Gastrocnemius medialis (tissue), 4 donors: ENCODE measurements around the gene SSTR3. TPM values are rescaled to one million over a fixed set of nuclear protein-coding genes. Genes with fewer than 3 reads are reported as not detected.
"Not testable (repeated sequence)": the region's sequence is repeated elsewhere in the genome, so short reads cannot be mapped to it uniquely, and the experiment has no call there.

Experiments used
- ATAC-seq, 2 donors: fragments of 150-250 bp; one replicate each; pipeline ENCODE4 v1.9.1; 2016
- DNase-seq, 2 donors: peaks; one replicate each; pipeline ENCODE4 v3.0.0-alpha.2; 2019
- H3K27ac ChIP-seq, 4 donors: fragments of 200-600 bp; sonication (generic); 1 replicate in 1 of 4; 2 replicates in 3 of 4; pipeline ENCODE4 v1.5.1; 2016 to 2018; ENCODE audit warnings: mild to moderate bottlenecking in 2 of 4, moderate library complexity in 1 of 4
- H3K27me3 ChIP-seq, 3 donors: fragments of 200-600 bp; sonication (generic) in 2 of 3; 1 replicate in 1 of 3; 2 replicates in 2 of 3; pipeline versions ENCODE4 v1.5.1 to v1.6.0; 2016 to 2019; ENCODE audit warnings: mild to moderate bottlenecking in 1 of 3, moderate library complexity in 1 of 3
- H3K36me3 ChIP-seq, 2 donors: fragments of 200-600 bp; sonication (generic) in 1 of 2; one replicate each; pipeline ENCODE4 v1.5.1; 2017 to 2018
- H3K4me1 ChIP-seq, 2 donors: fragments of 200-600 bp; sonication (generic) in 1 of 2; one replicate each; pipeline ENCODE4 v1.5.1; 2016 to 2017; ENCODE audit warnings: mild to moderate bottlenecking in 2 of 2
- H3K4me3 ChIP-seq, 4 donors: fragments of 200-600 bp; sonication (generic) in 3 of 4; 1 replicate in 1 of 4; 2 replicates in 3 of 4; pipeline ENCODE4 v1.5.1; 2016 to 2019; ENCODE audit warnings: mild to moderate bottlenecking in 2 of 4
- H3K9me3 ChIP-seq, 3 donors: fragments of 200-600 bp; sonication (generic) in 2 of 3; 1 replicate in 1 of 3; 2 replicates in 2 of 3; pipeline ENCODE4 v1.5.1; 2016 to 2019
- POLR2A ChIP-seq, 2 donors: fragments of 450-650 bp; IDR thresholded peaks; one replicate each; pipeline ENCODE4 v1.6.1; 2017; ENCODE audit warnings: antibody characterized with exemption in 2 of 2, mild to moderate bottlenecking in 2 of 2, moderate library complexity in 2 of 2
- in situ Hi-C, 4 donors: fragments of 200-750 bp; cut with MboI; loops; one replicate each; pipeline versions ENCODE4 v1.15.0 to v1.8.0; 2017; ENCODE audit warnings: low sequenced_read_pairs in 4 of 4
- intact Hi-C: fragments of 100-400 bp; cut with DNase I; formaldehyde crosslinking; loops from one replicate; pipeline ENCODE4 v1.15.1; 2023; ENCODE audit warnings: low total_unique reads
- total RNA-seq, 4 donors: library from RNA; depleted of rRNA; stranded (reverse); fragments of >200 nt; gene quantifications; one replicate each; pipeline versions ENCODE4 v1.1.0 to v1.2.3, GENCODE V29; 2016
- TF ChIP-seq, protein P1 (sequence below), 5 experiments: fragments of 450-650 bp in 3 of 5; fragments of 200-600 bp in 2 of 5; sonication (generic) in 2 of 5; IDR thresholded peaks in 4 of 5; conservative IDR thresholded peaks in 1 of 5; 1 replicate in 4 of 5; 2 replicates in 1 of 5; pipeline ENCODE4 v1.5.1; 2016 to 2019; ENCODE audit warnings: antibody characterized with exemption in 5 of 5, mild to moderate bottlenecking in 3 of 5, moderate library complexity in 3 of 5

SSTR3 gene
- total RNA-seq, 4 donors from 2014 or later: not detected

DNA sequence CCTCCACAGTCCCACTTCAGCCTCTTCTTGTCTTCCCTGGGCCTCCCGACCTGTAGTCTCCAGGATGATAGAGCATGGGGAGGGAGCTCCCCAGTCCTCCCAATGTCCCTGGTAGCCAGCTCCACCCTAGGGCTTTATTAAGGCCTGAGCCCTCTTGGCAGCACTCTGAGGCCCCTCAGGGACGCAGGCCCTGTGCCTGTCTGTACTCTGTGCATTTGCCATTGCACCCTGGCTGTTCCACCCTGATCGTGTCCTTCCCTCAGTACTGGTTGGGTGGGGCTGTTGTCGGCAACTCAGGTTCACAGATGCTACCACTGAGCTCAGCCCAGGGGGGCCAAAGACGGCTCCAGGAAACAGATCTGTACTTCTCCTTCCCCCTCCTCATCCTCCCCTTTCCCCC, 7.2 kb downstream of the SSTR3 start:
- Histone ChIP-seq H3K36me3 (no peaks in the 10 kb centered on the region), H3K27ac (no peak overlapping the region), H3K4me1 (no peaks in the 10 kb centered on the region), H3K4me3 (no peak overlapping the region), H3K9me3 (no peaks in the 10 kb centered on the region), H3K27me3 (no peaks in the 10 kb centered on the region)
- intact Hi-C loops: no loop called here
- in situ Hi-C loops: loop anchor here in 1 of 4 donors (25.0 kb wide), 1 partner anchor 118 kb away; no protein-coding TSS in a partner anchor
- ATAC-seq (no peak), DNase-seq (no peak)
- TF ChIP-seq, protein P1, sequence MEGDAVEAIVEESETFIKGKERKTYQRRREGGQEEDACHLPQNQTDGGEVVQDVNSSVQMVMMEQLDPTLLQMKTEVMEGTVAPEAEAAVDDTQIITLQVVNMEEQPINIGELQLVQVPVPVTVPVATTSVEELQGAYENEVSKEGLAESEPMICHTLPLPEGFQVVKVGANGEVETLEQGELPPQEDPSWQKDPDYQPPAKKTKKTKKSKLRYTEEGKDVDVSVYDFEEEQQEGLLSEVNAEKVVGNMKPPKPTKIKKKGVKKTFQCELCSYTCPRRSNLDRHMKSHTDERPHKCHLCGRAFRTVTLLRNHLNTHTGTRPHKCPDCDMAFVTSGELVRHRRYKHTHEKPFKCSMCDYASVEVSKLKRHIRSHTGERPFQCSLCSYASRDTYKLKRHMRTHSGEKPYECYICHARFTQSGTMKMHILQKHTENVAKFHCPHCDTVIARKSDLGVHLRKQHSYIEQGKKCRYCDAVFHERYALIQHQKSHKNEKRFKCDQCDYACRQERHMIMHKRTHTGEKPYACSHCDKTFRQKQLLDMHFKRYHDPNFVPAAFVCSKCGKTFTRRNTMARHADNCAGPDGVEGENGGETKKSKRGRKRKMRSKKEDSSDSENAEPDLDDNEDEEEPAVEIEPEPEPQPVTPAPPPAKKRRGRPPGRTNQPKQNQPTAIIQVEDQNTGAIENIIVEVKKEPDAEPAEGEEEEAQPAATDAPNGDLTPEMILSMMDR (IDR thresholded peaks at IDR 0.05 in 4 of 5, conservative IDR thresholded peaks at IDR 0.05 in 1 of 5): no peak
- no peak for TF ChIP-seq POLR2A (IDR thresholded peaks at IDR 0.05)

DNA sequence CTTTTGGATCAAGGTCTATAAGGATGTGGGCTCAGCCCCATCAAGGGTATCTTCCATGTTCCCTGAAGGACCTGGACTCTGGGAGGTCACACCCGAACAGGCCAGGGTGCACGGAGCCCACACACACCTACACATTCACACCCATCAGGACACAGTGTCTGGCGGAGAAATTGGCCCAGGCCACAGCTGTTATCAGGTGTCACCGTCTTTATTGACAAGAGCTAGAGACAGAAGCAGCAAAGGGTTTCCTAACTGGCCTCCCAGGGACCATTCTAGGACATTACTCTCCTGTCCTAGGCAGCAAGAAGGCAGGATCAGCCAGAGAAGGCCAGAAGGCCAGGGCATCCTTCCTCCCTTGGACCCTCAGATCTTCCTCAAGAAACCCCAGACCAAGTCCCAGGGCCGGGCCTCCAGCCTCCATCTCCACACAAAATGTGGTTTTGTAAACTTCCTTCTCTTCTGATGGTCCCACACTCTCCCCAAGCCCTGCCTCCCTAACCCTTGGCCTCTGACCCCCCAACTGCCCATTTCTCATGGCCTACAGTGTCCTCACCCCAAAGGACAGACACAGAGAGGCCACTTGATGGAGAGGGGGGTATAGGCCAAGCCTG, 8.1 kb downstream of the SSTR3 start:
- no peak for TF ChIP-seq POLR2A (IDR thresholded peaks at IDR 0.05)
- no peaks in the 10 kb centered on the region for H3K9me3 ChIP-seq
- H3K27me3 ChIP-seq: no peaks in the 10 kb centered on the region
- in situ Hi-C loops: loop anchor here in 2 of 4 donors (5.0 to 25.0 kb wide), 2 partner anchors 42 to 117 kb away; no protein-coding TSS in a partner anchor
- H3K36me3 ChIP-seq: no peaks in the 10 kb centered on the region
- intact Hi-C loops: no loop called here
- no peak overlapping the region for H3K27ac ChIP-seq
- DNase-seq (no peak), ATAC-seq (no peak)
- H3K4me3 ChIP-seq: no peak overlapping the region
- peaks cover 3 to 5% of the 10 kb centered on the region in 2 donors for H3K4me1 ChIP-seq

DNA sequence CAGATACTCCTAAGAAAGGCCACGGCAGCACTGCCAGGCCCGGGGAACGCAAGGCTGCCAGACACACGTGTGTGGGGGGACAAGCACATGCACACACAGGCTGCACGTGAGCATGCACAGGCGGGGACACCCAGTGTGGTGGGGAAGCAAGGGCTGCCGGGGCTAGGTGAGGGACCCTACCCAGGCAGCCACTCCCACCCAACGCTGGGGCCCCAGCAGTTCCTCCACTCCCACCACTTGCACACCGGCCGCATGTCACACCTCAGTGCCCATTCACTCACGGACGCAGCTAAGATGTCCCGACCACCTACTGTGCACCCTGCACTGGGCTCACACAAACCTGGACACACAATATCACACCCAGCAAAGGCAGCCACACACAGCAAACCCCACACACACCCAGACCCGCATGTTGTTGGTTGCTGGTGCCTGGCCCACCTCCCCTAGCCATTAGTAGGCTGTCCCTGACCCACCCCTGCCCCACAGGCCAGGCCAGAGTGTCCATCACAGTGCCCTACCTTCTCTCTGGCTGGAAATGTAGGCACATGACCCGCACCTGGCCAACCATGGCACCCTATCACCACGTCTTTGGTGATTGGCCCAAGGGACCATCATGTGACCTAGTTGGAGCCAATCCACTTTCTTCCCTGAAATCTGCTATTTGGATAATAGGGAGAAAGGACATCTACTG, 8.8 kb downstream of the SSTR3 start:
- DNase-seq (no peak), ATAC-seq (no peak)
- H3K9me3 ChIP-seq: no peaks in the 10 kb centered on the region
- no peak for TF ChIP-seq POLR2A (IDR thresholded peaks at IDR 0.05)
- TF ChIP-seq, protein P1 (IDR thresholded peaks at IDR 0.05 in 4 of 5, conservative IDR thresholded peaks at IDR 0.05 in 1 of 5): no peak
- no peaks in the 10 kb centered on the region for H3K36me3 ChIP-seq
- in situ Hi-C loops (loop anchor here in 2 of 4 donors (5.0 to 25.0 kb wide), 2 partner anchors 41 to 116 kb away; no protein-coding TSS in a partner anchor), intact Hi-C loops (no loop called here)
- no peak overlapping the region for H3K27ac ChIP-seq
- H3K4me1 ChIP-seq: peaks cover 3 to 5% of the 10 kb centered on the region in 2 donors
- H3K27me3 ChIP-seq: no peaks in the 10 kb centered on the region
- H3K4me3 ChIP-seq: no peak overlapping the region

DNA sequence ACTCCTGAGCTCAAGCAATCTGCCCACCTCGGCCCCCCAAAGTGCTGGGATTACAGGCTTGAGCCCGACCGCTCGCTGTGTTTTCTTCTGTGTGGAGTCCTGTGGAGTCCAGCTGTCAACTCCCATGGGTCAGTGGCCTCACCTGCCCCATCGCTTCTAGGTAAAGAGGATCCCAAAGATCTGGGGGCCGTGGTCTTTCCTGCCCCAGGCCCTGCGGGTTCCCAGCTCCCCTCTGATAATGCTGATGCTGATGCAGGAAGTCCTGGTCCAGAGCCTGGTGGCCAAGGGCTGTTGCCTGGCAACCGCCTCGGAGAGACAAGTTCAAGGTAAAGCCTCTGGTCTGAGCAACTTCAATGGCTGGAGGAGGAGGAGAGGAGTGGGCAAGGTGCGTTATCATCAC, 9.6 kb downstream of the SSTR3 start:
- no peaks in the 10 kb centered on the region for H3K36me3 ChIP-seq
- peaks cover 11% of the 10 kb centered on the region in 2 donors for H3K4me1 ChIP-seq
- intact Hi-C loops: no loop called here
- TF ChIP-seq POLR2A (IDR thresholded peaks at IDR 0.05): no peak
- TF ChIP-seq, protein P1 (IDR thresholded peaks at IDR 0.05 in 4 of 5, conservative IDR thresholded peaks at IDR 0.05 in 1 of 5): no peak
- no peak overlapping the region for H3K27ac ChIP-seq
- H3K9me3 ChIP-seq: no peaks in the 10 kb centered on the region
- no peaks in the 10 kb centered on the region for H3K27me3 ChIP-seq
- ATAC-seq (no peak), DNase-seq (no peak)
- H3K4me3 ChIP-seq: no peak overlapping the region
- in situ Hi-C loops: loop anchor here in 2 of 4 donors (5.0 to 25.0 kb wide), 2 partner anchors 40 to 115 kb away; no protein-coding TSS in a partner anchor

DNA sequence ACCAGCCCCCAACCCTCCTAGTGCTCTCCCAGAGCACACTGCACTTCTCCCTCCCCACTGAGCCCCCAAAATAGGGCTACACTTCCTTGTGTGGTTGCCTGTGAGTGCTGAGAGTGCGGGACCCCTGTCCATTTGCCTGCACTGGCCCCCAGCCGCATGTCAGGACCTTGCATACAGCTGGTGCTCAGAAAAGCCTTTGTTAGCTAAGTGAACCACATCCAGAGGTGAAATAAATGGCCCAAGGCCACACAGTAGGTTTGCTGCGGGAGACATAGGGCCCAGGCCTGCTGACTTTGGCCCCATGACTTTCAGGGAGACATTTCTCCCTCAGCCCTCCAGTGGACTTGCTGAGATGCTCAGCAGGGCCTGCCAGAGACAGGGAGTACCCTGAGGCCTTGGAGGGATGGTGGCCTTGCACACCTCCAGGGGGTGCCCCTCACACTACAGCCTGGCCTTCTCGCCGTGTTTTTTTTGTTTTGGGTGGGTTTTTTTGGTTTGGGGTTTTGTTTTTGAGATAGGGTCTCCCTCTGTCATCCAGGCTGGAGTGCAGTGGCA, 10.2 kb downstream of the SSTR3 start:
- DNase-seq (no peak), ATAC-seq (no peak)
- TF ChIP-seq, protein P1 (IDR thresholded peaks at IDR 0.05 in 4 of 5, conservative IDR thresholded peaks at IDR 0.05 in 1 of 5): no peak
- TF ChIP-seq POLR2A (IDR thresholded peaks at IDR 0.05): no peak
- in situ Hi-C loops: loop anchor here in 2 of 4 donors (5.0 to 25.0 kb wide), 2 partner anchors 40 to 115 kb away; no protein-coding TSS in a partner anchor
- intact Hi-C loops: no loop called here
- H3K4me3 ChIP-seq: no peak overlapping the region
- H3K9me3 ChIP-seq: no peaks in the 10 kb centered on the region
- no peaks in the 10 kb centered on the region for H3K36me3 ChIP-seq
- peaks cover 17 to 18% of the 10 kb centered on the region in 2 donors for H3K4me1 ChIP-seq
- H3K27me3 ChIP-seq: no peaks in the 10 kb centered on the region
- no peak overlapping the region for H3K27ac ChIP-seq

DNA sequence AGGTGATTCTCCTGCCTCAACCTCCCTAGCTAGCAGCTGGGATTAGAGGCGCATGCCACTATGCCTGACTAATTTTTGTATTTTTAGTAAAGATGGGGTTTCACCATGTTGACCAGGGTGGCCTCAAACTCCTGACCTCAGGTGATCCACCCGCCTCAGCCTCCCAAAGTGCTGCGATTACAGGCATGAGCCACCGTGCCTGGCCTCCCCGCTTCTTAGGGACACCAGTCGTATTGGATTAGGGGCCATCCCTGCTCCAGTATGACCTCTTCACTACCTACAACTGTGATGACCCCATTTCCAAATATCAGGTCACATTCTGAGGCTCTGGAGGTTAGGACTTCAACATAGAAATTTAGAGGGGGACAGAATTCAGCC, 10.8 kb downstream of the SSTR3 start:
- intact Hi-C loops, H3K4me3 ChIP-seq, H3K27me3 ChIP-seq, H3K27ac ChIP-seq, ATAC-seq, H3K36me3 ChIP-seq, DNase-seq, H3K9me3 ChIP-seq: not testable (repeated sequence)
- in situ Hi-C loops: loop anchor here in 2 of 4 donors (5.0 to 25.0 kb wide), 2 partner anchors 39 to 114 kb away; no protein-coding TSS in a partner anchor
- H3K4me1 ChIP-seq: peaks cover 23 to 24% of the 10 kb centered on the region in 2 donors
